HT1080 (cell line): Measurements from ENCODE around the gene EMP3. TPM values are rescaled to one million over a fixed set of nuclear protein-coding genes. Genes with fewer than 3 reads are reported as not detected.
A peak's percentile ranks its signal among the peaks of the same experiment; 100 is the strongest.

ENCODE experiments used
- DNase-seq: peaks from one replicate; pipeline ENCODE4 v3.0.0-alpha.2; 2015; ENCODE audit warnings: low read depth
- total RNA-seq: library from RNA; depleted of rRNA; stranded (reverse); fragments of >200 nt; shearing (Covaris generic); gene quantifications from 2 replicates; pipeline ENCODE4 v1.2.3, GENCODE V29; 2014; rRNA removed

EMP3 gene
- total RNA-seq, 1 experiment from 2014 or later, result 513 TPM

- DNase-seq, result no peak
These were observed 47.6 kb downstream of the EMP3 start for GRCh38 chr19:48372904-48373303.

GRCh38 chr19:48373567-48373966, 48.2 kb downstream of the EMP3 start:
- DNase-seq, result no peak

- DNase-seq, result no peak
These were observed 52.8 kb downstream of the EMP3 start for GRCh38 chr19:48378194-48378570.

- peak; percentile 36 for DNase-seq
These were observed 53.7 kb downstream of the EMP3 start for GRCh38 chr19:48379058-48379457.

Other genes starting within 250 kb of the EMP3 start
- 1.6 and 1.9 TPM in 2 replicates for gene PLA2G4C, start 214.7 kb upstream of the EMP3 start, total RNA-seq
- 86.5 and 139 TPM in 2 replicates for gene LIG1, start 155.2 kb upstream of the EMP3 start, total RNA-seq
- gene ZSWIM9, start 154.9 kb upstream of the EMP3 start, total RNA-seq, result 1.7 and 1.8 TPM in 2 replicates
- 17.1 and 19.0 TPM in 2 replicates for gene CARD8, start 69.6 kb upstream of the EMP3 start, total RNA-seq
- gene ZNF114, start 55.5 kb upstream of the EMP3 start, total RNA-seq, result 1.8 and 2.5 TPM in 2 replicates
- 5.1 and 6.1 TPM in 2 replicates for gene TMEM143, start 38.4 kb downstream of the EMP3 start, total RNA-seq
- gene SYNGR4, start 38.8 kb downstream of the EMP3 start, total RNA-seq, result not detected in 2 replicates
- gene KDELR1, start 66.0 kb downstream of the EMP3 start, total RNA-seq, result 67.7 and 115 TPM in 2 replicates
- 0.20 and 0.21 TPM in 2 replicates for gene GRIN2D, start 68.1 kb downstream of the EMP3 start, total RNA-seq
- 97.2 and 113 TPM in 2 replicates for gene GRWD1, start 120.4 kb downstream of the EMP3 start, total RNA-seq
- 0.40 and 0.79 TPM in 2 replicates for gene KCNJ14, start 130.0 kb downstream of the EMP3 start, total RNA-seq
- 38.1 and 44.3 TPM in 2 replicates for gene CYTH2, start 143.8 kb downstream of the EMP3 start, total RNA-seq
- gene LMTK3, start 186.3 kb downstream of the EMP3 start, total RNA-seq, result 0.05 TPM in 1 of 2 replicates, not detected in the other
- not detected in 2 replicates for gene SULT2B1, start 226.6 kb downstream of the EMP3 start, total RNA-seq